HG03039 (cell line): ENCODE data around the gene LDAH.

Experiments
- ATAC-seq: cut with Tn5 transposase; IDR thresholded peaks from one replicate; pipeline ENCODE4 v1.9.1; 2021; ENCODE audit warnings: mild to moderate bottlenecking, moderate library complexity; ENCODE audit not compliant: unreplicated experiment

Gene LDAH

DNA sequence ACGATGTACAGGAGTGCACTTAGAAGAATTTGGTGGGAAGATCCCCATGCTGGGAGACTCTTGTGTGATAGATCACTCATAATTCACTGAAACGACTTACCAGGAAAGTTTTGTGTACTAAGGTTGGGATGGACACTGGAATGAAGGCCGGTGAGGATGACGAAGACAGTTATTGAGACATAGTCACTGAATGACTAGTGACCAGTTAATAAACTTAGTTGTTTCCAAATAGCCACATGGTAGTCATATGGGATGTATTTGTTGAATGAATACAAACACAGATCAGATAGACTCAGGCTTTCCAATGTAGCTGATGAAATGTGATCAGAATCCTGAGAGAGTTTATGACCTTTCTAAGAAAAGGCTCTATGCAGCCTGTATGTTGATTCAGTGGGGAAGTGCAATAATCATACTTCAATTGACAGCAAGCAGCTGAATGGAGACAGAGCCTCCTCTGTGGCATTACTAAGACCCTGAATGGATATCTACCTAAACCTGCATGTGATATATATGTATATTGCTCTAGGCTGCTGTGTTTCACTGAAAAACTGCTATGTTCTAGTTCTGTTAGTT is 135.6 kb downstream of the LDAH start:
- no peak for ATAC-seq

DNA sequence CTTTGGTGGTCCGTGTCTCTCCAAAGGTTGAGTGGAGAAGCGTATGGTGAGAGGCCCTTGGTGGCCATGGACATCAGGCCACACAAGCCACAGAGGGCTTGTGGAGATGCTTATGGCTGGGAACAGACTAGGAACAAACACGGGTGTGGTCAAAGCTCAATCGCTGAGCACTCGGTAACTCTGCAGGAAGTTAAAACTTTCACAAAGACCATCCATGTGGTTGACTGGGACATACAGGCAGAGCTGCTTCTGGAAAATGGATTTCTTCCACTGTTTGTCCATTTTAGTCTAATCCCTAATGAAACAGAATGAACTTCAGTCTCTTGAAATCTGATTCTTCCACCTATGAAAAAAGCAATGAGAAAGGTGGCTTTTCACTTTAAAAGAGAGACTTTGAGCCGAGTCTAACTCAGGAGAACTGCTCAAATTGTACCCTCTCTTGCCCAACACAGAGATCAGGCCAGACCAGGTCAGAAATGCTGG is 138.3 kb downstream of the LDAH start:
- ATAC-seq: no peak

DNA sequence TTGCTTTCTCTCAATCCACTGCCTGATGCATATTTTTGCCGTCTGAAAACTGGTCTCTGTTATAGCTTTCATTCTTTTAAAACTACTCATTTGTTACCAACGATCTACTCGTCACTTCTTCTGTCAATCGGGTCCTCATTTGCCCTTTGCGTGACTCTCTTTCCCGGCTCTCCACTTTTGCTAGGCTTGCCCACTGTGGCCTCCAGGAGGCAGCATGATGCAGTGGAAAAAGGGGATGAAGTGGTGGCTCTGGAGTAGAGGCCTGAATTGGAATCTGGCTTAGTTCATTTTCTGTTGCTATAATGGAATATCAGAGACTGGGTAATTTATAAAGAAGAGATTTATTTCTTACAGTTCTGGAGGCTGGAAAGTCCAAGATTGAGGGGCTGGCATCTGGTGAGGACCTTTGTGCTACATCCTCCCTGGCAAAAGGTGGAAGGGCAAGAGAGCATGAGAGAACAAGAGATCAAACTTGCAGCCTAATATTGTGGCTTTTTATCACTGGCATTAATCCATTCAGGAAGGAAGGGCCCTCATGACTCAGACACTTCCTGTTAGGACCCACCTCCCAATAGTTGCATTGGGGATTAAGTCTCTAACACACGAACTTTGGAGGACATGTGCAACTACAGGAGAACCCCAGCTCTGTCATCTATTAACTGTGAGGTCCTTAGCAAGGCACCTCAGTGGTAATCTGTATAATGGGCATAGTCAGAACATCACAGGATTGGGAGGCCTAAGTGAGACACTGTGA is 140.6 kb downstream of the LDAH start:
- no peak for ATAC-seq

DNA sequence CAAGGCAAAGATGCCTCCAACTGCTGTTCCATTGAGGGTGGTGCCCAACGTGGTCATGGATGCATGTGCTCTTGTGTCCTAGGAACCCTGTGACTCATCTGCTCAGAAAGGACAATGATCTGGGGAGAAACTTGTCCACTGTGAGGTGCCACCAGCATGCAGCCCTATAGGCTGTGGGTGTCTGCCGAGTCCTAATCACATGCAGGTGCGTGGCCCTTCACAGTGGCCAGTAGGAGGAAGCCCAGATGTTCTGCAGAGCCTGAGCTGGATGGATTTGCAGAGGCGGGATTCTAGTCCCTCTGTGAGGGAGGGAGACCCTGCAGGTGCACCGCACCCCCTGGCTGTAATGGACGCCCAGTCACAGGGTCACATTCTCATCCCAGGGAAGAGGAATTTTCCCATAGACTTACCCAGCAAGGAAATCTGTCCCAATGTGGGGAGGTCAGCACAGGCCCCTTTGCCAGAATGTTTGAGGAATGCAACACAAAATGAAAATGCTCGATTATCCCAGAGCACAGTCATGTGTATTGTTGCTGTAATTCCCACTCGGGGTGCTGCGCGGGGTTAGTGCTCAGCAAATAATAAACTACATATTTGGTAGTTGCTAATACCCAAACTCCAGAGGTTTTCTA is 142.0 kb downstream of the LDAH start:
- no peak for ATAC-seq

DNA sequence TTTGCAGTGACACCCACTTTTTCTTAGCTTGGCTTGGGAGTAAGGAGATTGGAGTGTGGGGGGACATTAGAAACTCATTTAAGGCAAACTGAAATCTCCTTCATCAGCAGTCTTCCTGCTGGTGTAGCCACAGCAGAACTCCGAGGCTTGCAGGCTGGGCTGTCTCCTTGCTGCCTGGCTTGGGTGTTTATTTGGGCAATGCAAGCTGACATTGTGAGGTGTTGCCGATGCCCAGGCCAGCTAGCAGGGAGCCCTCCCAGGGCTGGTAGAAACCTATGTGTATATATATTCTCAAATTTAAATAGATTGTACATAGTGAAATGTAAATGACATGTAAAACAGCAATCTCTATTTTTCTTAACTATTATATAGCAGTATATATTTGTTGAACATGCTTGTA is 144.1 kb downstream of the LDAH start:
- no peak for ATAC-seq

DNA sequence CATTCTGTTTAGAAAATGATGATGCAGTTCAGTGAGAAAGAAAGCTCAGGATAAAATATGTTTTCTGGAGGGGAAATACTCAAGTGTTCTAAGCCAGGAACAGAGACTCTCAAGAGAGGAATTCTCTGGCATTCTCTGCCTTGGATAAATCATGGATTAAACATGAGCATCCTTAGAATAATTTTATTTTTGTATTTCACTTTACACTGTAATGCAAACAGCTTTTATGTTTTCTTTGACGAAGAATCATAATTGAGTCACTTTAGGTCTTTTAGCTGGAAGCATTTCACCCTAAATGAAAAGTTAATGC is 144.9 kb downstream of the LDAH start:
- ATAC-seq: no peak

DNA sequence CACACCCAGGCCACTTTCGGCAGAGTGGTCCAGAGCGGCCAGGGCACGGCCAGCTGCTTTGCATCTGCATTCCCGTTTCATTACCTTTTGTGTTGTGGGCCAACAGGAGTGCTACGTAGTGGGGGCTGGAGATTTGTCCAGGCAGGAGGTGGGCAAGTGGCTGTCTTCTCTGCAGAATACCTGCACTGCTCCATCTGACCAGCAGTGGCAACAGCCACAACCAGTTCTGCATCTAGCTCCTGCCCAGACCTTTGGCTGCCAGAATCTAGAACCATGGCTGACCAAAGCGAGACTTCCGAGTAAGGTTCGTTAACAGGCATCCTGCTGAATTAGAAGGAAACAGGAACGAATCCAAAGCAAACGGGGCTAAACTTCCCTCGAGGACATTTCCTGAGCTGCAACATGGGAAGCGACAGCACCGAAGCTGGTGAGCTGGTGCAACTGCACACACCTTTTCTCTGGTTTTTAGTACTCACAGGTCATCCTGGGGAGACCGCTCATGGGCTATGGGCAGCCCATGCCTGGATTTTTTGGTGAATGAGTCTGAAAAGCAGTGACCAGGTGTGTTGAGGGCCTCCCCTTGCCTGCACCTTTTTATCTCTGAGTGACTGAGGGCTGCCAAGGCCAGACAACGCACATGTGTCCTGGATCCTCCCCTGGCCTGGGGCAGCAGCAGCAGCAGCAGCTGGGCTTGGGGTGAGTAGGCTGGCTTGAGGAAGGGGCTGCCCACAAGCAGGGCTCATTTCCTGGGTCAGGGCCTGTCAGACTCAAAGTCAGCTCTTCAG is 145.4 kb downstream of the LDAH start:
- ATAC-seq: peak; percentile 23

DNA sequence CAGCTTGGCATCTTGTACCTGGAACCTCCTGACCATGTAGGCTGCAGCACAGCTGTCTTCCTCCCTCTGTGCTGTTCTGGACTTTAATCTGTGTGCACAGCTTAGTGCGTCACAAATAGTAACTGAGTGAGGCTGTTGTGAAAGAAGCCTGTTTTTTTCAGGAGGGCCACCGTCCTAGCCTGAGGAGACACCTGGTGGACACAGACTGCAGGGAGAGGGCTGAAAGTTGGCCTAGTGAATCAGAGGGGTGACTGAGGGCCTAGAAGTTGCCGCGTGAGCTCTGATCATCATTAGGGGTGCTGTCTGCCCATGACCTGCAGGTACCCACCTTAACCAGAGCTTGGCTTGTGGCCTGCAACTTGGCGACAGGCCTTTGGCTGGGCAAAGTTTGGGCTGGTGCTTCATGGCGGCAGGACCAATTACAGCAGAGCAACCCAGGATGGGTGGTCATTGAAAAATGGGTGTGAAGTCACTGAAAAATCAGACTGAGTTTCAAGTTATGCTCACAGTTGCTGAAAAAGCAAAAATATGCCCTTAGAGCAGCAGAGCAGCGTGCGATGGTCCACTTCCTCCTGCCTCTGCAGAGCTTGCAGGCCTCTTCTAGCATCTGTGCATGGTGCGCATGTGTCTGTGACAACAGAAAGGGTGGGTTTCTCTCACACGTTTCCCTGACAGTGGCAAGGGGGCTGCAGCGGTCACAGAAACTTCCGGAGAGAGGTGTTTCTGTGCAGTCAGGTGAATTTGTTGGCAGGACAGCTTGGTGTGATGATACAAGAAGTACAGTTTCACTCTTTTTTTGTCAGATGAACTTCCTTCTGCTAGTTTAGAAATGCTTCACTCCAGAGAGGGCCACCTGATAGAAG is 146.3 kb downstream of the LDAH start:
- ATAC-seq: peak; percentile 48

DNA sequence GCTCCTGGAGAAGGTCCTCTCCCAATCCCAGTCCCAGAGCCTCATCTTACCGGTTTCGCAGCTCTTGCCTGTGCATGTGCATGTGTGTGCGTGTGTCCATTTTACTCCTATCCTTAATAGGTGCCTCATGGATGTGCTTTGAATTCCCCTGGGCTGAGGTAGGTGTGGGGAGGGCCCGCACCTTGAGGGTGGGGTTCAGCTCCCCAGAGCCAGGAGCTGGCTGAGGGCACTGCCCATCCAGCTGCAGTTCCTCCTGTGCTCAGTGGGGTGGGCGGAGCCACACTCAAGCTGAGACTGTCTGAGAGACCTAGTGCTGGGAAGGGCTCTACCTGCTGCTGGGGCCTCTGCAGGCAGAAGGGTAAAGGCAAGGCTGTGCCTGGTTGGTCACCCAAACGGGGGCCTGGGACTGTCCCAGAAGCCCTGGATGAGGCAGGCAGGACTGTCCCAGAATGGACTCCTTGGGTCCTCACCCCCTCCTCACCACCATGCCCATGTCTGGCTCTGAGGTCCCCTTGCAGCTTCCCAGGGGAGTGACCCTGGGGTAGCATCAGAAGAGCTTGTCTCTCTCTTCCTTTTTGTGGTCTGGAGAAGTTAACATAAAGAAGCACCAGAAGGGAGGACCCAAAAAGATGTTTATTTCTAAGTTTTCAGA is 147.1 kb downstream of the LDAH start:
- peak; percentile 76 for ATAC-seq

DNA sequence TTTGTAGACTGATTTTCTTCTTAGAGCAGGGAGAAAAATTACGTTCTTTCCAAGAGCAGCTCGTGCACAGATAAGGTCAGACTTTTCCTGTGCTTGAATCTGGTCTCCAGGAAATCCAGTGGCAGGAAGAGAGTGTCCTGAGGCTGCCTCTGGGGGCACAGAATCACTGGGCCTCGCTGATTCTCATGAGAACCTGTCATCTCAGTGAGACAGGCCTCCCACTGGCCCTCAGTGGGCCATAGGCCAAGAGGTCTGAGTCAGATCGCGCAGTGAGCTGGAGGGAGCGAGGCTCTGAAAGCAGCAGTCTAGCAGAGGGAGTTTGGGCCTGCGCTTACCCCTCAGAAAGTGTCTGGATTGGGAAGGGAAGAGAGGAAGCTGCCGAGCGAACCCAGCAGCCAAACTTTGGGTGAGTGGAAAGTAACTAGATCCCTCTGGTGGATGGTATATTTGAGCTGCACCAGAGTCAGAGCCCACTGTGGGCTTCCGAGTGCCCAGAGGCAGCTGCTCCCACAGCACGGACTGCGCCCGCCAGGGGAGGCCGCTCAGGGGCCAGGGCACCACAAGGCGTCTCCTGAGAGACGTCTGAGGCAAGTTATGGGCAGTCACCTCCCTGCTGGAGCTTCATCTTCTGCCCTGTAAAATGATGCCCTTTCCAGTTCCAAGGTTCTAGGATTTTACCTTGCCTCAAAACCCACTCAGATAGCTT is 147.8 kb downstream of the LDAH start:
- ATAC-seq: no peak

DNA sequence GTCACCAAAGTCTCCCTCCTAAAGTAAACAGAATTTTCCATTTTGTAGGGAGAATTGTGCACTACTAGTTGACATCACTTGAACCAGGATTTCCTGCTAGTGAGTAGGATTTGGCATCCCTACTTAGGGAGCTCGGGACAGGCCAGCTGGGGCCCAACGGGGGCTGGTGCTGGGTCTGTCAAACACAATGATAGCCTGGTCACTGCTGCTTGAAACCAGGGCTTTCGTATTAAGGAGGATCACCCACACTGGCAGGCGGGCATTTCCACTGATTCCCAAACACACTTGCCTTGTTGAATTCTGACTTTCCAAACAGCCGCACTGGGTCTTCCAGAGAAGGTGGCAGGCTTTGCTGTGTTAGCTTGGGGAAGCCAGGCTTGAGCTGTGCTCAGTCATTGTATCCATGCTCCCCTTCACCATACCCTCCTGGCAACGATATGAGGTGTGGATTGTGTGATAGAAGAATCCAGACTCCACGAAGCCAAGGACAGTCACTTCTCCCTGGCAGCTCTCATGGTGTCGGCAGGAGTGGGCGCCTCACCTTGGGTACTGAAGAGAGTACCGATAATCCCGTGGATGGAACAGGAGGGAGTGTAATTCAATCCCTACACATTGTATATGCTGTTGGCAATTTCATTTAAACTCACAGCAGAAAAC is 148.5 kb downstream of the LDAH start:
- no peak for ATAC-seq

DNA sequence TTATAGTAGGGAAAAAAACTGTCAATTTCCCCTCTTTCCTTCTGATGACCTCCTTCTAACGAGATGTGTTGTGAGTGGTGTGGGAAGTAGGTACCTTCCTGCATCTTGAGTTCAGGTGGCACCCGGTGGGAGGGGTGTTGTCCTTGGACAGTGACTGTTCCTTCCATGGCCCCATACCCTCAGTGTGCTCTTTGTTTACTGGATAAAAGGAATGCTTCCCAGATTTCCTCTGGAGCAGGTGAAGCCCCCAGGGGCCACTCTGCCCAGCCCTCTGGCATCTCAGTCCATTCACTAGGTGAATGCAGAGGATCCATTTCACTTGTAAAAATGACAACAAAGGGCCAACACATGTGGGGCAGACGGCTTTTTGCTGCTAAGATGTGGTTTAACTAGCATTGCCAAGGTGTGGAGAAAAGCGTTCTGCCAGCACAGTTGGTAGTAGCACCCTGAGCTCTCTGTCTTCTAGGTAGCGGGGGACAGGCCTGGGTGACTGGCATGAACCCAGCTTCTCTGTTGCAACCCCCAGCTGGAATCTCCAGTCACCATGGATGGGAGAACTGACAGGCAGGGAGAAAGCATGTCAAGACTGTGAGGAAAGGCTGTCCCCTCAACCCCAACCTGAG is 149.1 kb downstream of the LDAH start:
- ATAC-seq: no peak

DNA sequence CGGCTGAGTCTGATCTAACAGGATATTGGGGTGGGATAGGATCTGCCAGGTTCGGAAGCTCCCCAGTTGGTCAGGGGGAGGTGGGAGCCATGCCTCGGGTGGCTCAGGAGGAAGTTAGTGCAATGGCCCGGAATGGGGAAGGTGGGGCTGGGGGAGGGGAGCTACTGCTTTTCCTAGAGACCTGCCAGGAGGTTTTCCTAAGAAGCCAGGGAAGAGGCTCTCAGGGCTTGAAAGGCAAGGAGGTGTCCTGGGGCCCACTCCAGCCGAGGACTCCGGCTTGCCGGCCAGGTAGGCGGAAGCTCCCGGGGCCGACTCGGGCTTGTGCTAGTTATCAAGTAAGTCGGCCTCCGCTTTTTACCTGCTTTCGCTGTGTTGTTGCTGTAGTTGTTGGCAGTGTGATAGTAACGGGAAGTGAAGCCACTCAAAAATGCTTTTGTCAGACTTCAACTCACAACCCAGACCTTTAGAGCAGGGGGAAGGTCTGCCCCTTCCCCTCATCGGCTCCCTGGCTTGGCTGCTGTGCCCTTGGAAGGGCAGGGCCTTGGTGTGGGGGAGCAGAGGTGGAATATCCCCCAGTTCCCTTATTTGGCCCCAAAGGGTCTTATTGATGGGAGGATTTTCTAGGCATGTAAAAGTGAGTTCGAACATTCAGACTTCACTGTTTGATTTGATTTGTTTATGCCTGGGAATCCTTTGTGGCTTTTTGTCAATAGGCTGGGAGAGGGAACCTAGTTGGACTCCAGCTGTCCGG is 150.5 kb downstream of the LDAH start:
- no peak for ATAC-seq

DNA sequence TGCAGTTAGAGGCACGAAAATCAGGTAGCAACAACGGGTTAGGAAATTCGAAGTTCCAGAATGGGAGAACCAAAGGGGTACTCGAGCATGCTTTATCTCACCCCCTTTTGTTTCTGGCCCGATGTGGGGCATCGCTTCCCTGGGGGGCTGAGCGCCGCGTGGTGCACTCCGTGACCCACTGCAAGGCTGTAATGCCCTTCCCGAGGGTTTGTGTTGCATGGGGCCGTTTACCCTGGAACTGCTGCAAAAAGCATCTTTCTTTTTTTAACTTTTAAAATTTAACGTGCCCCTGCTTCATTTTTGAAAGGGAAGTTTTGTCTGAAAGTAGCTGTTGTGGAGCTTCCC is 151.2 kb downstream of the LDAH start:
- no peak for ATAC-seq

DNA sequence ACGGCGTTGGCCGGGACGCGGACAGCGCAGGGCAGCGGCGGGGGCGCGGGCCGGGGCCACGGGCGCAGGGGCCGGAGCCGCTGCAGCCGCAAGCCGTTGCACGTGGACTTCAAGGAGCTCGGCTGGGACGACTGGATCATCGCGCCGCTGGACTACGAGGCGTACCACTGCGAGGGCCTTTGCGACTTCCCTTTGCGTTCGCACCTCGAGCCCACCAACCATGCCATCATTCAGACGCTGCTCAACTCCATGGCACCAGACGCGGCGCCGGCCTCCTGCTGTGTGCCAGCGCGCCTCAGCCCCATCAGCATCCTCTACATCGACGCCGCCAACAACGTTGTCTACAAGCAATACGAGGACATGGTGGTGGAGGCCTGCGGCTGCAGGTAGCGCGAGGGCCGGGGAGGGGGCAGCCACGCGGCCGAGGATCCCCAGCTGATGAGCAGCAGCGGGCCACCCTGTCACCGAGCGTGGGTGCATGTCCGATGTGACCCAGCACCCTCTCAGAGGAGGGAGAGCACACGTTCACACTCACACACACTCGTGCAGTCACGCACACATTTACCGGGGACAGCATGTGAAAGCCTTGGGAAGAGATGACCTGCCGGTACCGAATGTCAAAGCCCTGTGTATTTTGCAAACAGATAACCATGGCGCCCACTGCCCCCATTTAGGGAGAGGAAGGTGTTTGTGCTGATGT is 151.7 kb downstream of the LDAH start:
- no peak for ATAC-seq

DNA sequence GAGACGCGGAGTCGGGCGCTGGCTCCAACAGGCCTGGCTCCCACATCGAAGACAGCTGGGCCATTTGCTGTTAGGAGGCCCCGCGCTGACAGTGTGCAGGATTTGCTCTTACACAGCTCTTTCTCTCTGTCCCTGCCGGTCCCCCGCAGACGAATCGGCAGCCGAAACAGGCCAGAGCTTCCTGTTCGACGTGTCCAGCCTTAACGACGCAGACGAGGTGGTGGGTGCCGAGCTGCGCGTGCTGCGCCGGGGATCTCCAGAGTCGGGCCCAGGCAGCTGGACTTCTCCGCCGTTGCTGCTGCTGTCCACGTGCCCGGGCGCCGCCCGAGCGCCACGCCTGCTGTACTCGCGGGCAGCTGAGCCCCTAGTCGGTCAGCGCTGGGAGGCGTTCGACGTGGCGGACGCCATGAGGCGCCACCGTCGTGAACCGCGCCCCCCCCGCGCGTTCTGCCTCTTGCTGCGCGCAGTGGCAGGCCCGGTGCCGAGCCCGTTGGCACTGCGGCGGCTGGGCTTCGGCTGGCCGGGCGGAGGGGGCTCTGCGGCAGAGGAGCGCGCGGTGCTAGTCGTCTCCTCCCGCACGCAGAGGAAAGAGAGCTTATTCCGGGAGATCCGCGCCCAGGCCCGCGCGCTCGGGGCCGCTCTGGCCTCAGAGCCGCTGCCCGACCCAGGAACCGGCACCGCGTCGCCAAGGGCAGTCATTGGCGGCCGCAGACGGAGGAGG is 152.4 kb downstream of the LDAH start:
- ATAC-seq: no peak
